GM10248 (cell line): ENCODE data around the gene TCFL5.
A peak's percentile ranks its signal among the peaks of the same experiment; 100 is the strongest.

Experiments used
- CTCF ChIA-PET: fragments of 300-600 bp; sonication (Branson Sonifier 250); formaldehyde crosslinking; extraction: SDS; loops from one replicate; lab custom pipeline; 2021; ENCODE audit warnings: antibody characterized with exemption; lab: Yijun Ruan, JAX
- POLR2A ChIA-PET: fragments of 350-650 bp; sonication (Branson Sonifier 250); formaldehyde crosslinking; extraction: SDS; loops from one replicate; lab custom pipeline; 2020; ENCODE audit warnings: antibody characterized with exemption; lab: Yijun Ruan, JAX
- DNase-seq: peaks from one replicate; pipeline ENCODE4 v3.0.0; 2012; ENCODE audit errors: extremely low spot score
- TF ChIP-seq, protein P1 (sequence below): IDR thresholded peaks from 2 replicates; pipeline ENCODE4 v1.5.1; 2012; ENCODE audit warnings: mild to moderate bottlenecking, low read depth; ENCODE audit errors: extremely low read depth, missing control alignments, control extremely low read depth

Gene TCFL5

DNA sequence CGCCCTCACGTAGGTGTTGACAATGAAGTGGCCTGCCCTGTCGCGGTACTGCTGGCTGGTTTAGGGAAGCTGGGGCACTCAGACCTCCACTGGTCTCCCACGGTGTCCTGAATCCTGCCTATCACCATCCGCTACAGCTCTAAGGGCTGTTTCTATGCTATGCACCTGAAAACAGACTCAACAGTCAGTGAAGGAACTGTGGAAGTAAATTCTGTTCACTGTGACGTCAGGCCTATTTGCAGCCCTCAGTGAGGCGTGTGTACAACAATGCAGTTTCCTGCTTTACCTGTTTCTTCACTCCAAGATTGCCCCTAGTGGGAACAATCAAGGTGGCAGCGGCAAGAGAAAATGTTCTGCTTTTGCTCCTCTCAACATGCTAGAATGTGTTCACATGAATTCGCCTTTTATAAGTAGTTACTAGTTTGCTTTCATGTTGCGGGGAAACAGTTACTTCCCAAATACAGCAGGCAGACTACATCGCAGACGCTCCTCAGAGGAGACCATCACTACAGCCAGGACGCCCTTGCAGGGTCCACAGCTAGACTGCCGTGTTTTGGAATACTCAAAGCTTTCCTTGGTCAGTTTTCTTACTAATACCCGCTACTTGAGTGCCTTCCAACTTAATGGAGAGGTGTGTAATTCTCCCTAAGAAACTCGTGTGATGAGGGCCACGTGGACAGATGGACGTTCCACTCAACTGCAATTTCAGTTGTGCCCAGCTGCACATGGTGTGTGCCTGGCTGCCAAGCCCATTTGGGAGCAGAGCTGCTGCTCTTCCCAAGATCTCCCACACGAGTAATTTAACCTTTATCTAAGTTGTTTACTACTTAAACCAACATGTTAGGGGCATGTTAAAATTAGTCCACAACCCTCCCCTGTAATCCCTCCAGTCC, 39.3 kb upstream of the TCFL5 start:
- POLR2A ChIA-PET: no interaction called here
- no peak for DNase-seq
- CTCF ChIA-PET: interaction anchor here (0.7 to 10.0 kb wide), 17 partner anchors 12 to 112 kb away, joined by 3 to 153 read pairs (median 4); partner anchors contain the start of genes DIDO1 and GID8
- TF ChIP-seq, protein P1, sequence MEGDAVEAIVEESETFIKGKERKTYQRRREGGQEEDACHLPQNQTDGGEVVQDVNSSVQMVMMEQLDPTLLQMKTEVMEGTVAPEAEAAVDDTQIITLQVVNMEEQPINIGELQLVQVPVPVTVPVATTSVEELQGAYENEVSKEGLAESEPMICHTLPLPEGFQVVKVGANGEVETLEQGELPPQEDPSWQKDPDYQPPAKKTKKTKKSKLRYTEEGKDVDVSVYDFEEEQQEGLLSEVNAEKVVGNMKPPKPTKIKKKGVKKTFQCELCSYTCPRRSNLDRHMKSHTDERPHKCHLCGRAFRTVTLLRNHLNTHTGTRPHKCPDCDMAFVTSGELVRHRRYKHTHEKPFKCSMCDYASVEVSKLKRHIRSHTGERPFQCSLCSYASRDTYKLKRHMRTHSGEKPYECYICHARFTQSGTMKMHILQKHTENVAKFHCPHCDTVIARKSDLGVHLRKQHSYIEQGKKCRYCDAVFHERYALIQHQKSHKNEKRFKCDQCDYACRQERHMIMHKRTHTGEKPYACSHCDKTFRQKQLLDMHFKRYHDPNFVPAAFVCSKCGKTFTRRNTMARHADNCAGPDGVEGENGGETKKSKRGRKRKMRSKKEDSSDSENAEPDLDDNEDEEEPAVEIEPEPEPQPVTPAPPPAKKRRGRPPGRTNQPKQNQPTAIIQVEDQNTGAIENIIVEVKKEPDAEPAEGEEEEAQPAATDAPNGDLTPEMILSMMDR: no peak

DNA sequence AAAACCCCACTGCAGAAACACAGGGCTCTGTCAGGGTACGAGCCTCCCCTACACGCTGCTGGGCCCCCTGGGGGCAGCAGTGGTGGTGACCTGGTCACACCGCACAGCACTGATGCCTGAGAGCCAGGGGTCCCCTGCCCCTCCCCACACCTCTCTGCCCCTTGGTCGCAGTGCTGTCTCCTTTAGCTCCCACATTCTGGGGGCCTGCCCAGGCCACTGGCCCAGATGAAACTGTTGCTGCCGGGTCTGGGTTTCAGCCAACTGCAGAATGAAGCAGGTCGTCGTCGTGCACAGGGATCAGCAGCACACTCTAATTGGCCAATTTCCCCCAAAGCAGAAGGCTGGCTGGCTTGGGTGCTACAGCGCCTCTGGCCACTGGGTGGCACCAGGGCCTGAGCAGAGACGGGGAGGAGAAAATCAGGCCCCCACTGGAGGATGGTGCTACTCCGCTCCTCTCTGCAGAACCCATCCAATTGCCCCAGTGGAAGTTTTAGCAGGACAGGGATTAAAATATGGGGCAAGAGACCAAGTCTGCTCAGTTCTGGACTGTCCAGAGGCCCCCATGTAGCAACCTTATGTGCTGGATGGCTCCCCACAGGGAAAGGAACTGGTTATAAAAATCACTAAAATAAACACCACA, 38.5 kb upstream of the TCFL5 start:
- DNase-seq: peak; percentile 89
- TF ChIP-seq, protein P1: peak; percentile 95
- ChIA-PET POLR2A (no interaction called here), CTCF (interaction anchor here (0.7 to 10.0 kb wide), 15 partner anchors 8 to 113 kb away, joined by 3 to 153 read pairs (median 7); partner anchors contain the start of gene DIDO1)

- TF ChIP-seq, protein P1: no peak
- DNase-seq: no peak
- CTCF ChIA-PET: interaction anchor here (0.7 to 10.0 kb wide), 13 partner anchors 8 to 114 kb away, joined by 3 to 153 read pairs (median 8); partner anchors contain the start of gene DIDO1
- POLR2A ChIA-PET: no interaction called here
Measured at GRCh38 chr20:62899633-62900051, 38.0 kb upstream of the TCFL5 start.

- TF ChIP-seq, protein P1: no peak
- ChIA-PET POLR2A (no interaction called here), CTCF (interaction anchor here (0.7 to 10.0 kb wide), 14 partner anchors 9 to 114 kb away, joined by 3 to 153 read pairs (median 8); partner anchors contain the start of gene DIDO1)
- DNase-seq: peak; percentile 74
Measured at GRCh38 chr20:62898970-62899632, 37.5 kb upstream of the TCFL5 start.

DNA sequence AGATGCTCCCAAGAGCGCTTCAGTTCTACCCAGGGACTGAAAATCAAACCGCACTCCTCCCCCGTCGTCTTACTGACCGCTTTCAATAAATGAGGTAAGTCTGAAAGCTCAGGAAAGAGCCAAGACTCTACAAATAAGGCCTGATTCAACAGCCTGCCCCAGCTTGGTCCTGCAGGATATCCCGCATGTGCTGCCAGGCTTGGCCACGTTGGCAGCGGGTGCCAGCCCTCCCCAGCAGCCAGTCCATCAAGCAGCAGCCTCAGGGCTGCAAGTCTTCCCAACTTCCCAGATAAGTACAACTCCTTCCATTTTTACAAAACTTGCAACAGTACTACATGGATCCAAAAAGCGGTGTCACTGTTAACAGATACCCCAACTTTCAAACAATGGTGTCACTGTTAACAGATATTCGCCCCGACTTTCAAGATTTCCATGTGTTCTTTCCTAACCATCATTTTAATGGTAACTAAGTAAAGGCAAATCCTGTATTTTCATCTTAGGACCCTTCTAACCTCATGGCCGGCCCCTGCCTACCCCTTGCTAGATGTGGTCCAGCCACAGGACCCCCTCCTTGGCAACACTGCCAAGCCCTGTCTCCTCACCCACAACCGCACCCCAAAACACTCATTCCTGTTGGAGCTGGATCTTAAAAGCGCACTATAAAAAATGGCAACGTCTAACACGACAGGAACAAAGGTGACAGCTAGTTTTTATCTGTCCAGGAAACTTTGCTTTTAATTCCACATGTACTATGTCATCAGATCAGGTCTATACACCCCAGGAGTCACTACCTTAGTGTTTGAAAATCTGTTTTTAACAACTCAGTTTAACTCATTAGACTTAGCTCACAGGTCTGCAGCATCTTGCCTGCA, 36.7 kb upstream of the TCFL5 start:
- CTCF ChIA-PET: interaction anchor here (1.0 to 10.0 kb wide), 7 partner anchors 9 to 111 kb away, joined by 5 to 153 read pairs (median 19); no protein-coding TSS in a partner anchor
- no peak for DNase-seq
- POLR2A ChIA-PET: interaction anchor here (0.6 kb wide), 1 partner anchor 543 kb away, joined by 4 read pairs; no protein-coding TSS in a partner anchor
- TF ChIP-seq, protein P1: no peak
